IPS DF 6.9 (cell line): Measurements from ENCODE around the gene BTBD16.

ENCODE experiments used
- DNase-seq: peaks from one replicate; pipeline ENCODE4 v3.0.0-alpha.2; 2013; ENCODE audit warnings: low read depth, low spot score
- H3K27ac ChIP-seq: one replicate; pipeline ENCODE4 v1.5.1; 2013; ENCODE audit warnings: low read length, control low read depth
- H3K27me3 ChIP-seq: 2 replicates; pipeline ENCODE4 v1.6.1; 2013; ENCODE audit warnings: mild to moderate bottlenecking, low read length; ENCODE audit not compliant: control insufficient read depth, insufficient read depth
- H3K36me3 ChIP-seq: 2 replicates; pipeline ENCODE4 v1.6.1; 2013; ENCODE audit warnings: low read length; ENCODE audit not compliant: control insufficient read depth, insufficient read depth
- H3K4me1 ChIP-seq: 2 replicates; pipeline ENCODE4 v1.6.1; 2013; ENCODE audit warnings: low read length; ENCODE audit not compliant: control insufficient read depth, insufficient read depth
- H3K4me3 ChIP-seq: 2 replicates; pipeline ENCODE4 v1.5.1; 2013; ENCODE audit warnings: mild to moderate bottlenecking, low read length
- H3K9me3 ChIP-seq: 2 replicates; pipeline ENCODE4 v1.6.1; 2013; ENCODE audit warnings: low read length, inconsistent platforms; ENCODE audit not compliant: control insufficient read depth, insufficient read depth
- WGBS: extraction: QIAGEN DNeasy Blood & Tissue Kit; methylation state at CpG from one replicate; pipeline ENCODE4 v1.1.7; 2013; ENCODE audit warnings: mixed read lengths, missing lambda C conversion rate; ENCODE audit not compliant: insufficient read length, insufficient coverage; 5-methylcytosine and 5-hydroxymethylcytosine counted together

BTBD16 gene

DNA sequence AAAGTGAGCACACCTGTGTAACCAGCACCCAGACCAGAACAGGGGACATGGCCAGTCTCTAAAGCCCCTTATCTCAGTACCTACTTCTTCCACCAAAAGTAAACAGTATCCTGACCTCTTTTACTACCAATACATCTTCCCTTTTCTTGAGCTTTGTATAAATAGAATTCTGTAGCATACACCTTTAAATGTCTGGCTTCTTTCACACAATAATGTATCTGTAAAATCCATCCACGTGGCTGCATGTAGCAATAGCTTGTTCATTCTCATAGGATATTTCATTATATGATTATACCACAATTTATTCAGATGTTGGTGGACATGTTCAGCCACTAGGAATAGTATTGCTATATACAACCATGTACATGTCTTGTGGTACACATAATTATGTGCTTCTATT lies 40.6 kb downstream of the BTBD16 start:
- no peak overlapping the region for H3K4me3 ChIP-seq
- H3K36me3 ChIP-seq: no peaks in the 10 kb centered on the region
- no peaks in the 10 kb centered on the region for H3K4me1 ChIP-seq
- H3K9me3 ChIP-seq: no peaks in the 10 kb centered on the region
- WGBS: no CpG with 5 or more reads among the region's 1 CpG
- no peaks in the 10 kb centered on the region for H3K27me3 ChIP-seq
- H3K27ac ChIP-seq: no peak overlapping the region
- DNase-seq: no peak

GRCh38 chr10:122316224-122316884 lies 45.3 kb downstream of the BTBD16 start:
- H3K27ac ChIP-seq: no peak overlapping the region
- H3K4me1 ChIP-seq: no peaks in the 10 kb centered on the region
- no peaks in the 10 kb centered on the region for H3K9me3 ChIP-seq
- H3K4me3 ChIP-seq: no peak overlapping the region
- no peak for DNase-seq
- H3K27me3 ChIP-seq: no peaks in the 10 kb centered on the region
- WGBS: no CpG with 5 or more reads among the region's 12 CpGs
- H3K36me3 ChIP-seq: no peaks in the 10 kb centered on the region

GRCh38 chr10:122321960-122322359 lies 50.9 kb downstream of the BTBD16 start:
- H3K9me3 ChIP-seq: no peaks in the 10 kb centered on the region; the same call in 1 of the 2 replicates
- H3K4me3 ChIP-seq: no peak overlapping the region
- H3K4me1 ChIP-seq: no peaks in the 10 kb centered on the region
- no peaks in the 10 kb centered on the region for H3K36me3 ChIP-seq
- H3K27ac ChIP-seq: no peak overlapping the region
- H3K27me3 ChIP-seq: no peaks in the 10 kb centered on the region
- WGBS: no CpG with 5 or more reads among the region's 4 CpGs
- DNase-seq: no peak

GRCh38 chr10:122323189-122323588 lies 52.1 kb downstream of the BTBD16 start:
- Histone ChIP-seq H3K4me3 (no peak overlapping the region), H3K4me1 (no peaks in the 10 kb centered on the region), H3K27ac (no peak overlapping the region), H3K9me3 (no peaks in the 10 kb centered on the region; the same call in 1 of the 2 replicates), H3K27me3 (no peaks in the 10 kb centered on the region), H3K36me3 (no peaks in the 10 kb centered on the region)
- no peak for DNase-seq
- no CpG with 5 or more reads among the region's 1 CpG for WGBS

- H3K4me1 ChIP-seq: no peaks in the 10 kb centered on the region
- H3K36me3 ChIP-seq: no peaks in the 10 kb centered on the region
- H3K27ac ChIP-seq: no peak overlapping the region
- no peaks in the 10 kb centered on the region; the same call in 1 of the 2 replicates for H3K9me3 ChIP-seq
- H3K27me3 ChIP-seq: no peaks in the 10 kb centered on the region
- WGBS: no CpG with 5 or more reads among the region's 5 CpGs
- DNase-seq: no peak
- H3K4me3 ChIP-seq: no peak overlapping the region
Observed at GRCh38 chr10:122323941-122324675, 53.0 kb downstream of the BTBD16 start.

DNA sequence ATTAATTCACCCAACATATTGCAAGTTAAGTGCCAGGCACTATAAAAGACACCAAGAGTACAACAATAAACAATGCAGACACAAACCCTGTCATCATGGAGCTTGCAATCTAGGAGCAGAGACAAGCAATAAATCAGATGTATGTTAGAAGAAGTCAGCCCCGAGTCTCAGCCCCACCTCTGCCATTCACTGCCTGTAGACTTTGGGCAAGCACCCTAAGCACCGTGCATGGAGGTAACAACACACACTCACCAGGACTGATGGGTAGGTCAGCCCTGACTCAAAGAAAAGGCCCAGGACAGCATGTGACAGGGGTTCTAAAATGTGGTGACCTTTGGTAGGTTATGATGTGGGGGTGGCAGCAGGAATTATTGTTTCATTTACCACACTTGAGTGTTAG lies 54.1 kb downstream of the BTBD16 start:
- Histone ChIP-seq H3K36me3 (no peaks in the 10 kb centered on the region), H3K27ac (no peak overlapping the region), H3K4me1 (no peaks in the 10 kb centered on the region), H3K9me3 (no peaks in the 10 kb centered on the region; the same call in 1 of the 2 replicates), H3K27me3 (no peaks in the 10 kb centered on the region), H3K4me3 (no peak overlapping the region)
- DNase-seq: no peak
- WGBS: no CpG with 5 or more reads among the region's 2 CpGs

DNA sequence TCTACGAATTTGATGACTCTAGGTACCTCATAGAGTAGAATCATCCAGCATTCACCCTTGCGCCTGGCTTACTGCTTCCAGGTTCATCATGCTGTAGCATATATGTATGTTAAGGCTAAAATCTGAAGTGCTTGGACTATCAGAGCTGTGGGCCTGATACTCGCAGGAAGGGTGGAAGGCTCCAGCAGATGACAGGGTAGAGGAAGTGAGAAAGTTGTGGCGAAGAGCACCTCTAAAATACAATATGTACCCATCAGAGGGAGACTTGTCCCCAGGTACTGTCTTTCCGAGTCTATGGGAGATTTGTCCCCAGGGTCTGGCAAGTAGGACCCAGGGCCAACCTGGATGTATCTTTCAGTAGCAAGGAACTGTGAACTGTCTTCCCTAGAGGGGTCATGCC lies 55.3 kb downstream of the BTBD16 start:
- no CpG with 5 or more reads among the region's 5 CpGs for WGBS
- no peak for DNase-seq
- H3K27me3 ChIP-seq: no peaks in the 10 kb centered on the region
- no peak overlapping the region for H3K27ac ChIP-seq
- H3K9me3 ChIP-seq: no peaks in the 10 kb centered on the region; the same call in 1 of the 2 replicates
- no peak overlapping the region for H3K4me3 ChIP-seq
- no peaks in the 10 kb centered on the region for H3K4me1 ChIP-seq
- H3K36me3 ChIP-seq: no peaks in the 10 kb centered on the region

DNA sequence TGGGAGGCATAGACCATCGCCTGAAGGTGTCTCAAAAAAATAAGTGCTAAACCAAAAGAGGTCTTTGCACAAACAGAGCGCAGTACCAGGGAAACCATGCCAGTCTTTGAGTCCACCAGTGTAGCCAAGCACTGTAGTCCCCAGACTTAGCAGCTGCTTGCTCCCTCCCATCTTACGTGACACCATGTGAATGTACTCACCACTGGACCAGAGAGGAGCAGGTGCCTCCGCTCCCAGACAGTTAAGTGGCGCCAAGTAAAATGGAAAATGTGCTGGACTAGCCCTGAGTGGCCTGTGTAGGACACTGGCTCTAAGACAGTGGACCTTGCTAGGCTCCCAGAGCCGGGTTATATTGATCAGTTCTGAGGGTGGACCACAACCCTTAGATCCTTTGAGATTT lies 55.7 kb downstream of the BTBD16 start:
- no peaks in the 10 kb centered on the region for H3K36me3 ChIP-seq
- no CpG with 5 or more reads among the region's 6 CpGs for WGBS
- peaks cover 1% of the 10 kb centered on the region; the same call in 1 of the 2 replicates for H3K4me1 ChIP-seq
- no peak overlapping the region for H3K27ac ChIP-seq
- no peak for DNase-seq
- H3K27me3 ChIP-seq: no peaks in the 10 kb centered on the region
- H3K4me3 ChIP-seq: no peak overlapping the region
- H3K9me3 ChIP-seq: no peaks in the 10 kb centered on the region; the same call in 1 of the 2 replicates

DNA sequence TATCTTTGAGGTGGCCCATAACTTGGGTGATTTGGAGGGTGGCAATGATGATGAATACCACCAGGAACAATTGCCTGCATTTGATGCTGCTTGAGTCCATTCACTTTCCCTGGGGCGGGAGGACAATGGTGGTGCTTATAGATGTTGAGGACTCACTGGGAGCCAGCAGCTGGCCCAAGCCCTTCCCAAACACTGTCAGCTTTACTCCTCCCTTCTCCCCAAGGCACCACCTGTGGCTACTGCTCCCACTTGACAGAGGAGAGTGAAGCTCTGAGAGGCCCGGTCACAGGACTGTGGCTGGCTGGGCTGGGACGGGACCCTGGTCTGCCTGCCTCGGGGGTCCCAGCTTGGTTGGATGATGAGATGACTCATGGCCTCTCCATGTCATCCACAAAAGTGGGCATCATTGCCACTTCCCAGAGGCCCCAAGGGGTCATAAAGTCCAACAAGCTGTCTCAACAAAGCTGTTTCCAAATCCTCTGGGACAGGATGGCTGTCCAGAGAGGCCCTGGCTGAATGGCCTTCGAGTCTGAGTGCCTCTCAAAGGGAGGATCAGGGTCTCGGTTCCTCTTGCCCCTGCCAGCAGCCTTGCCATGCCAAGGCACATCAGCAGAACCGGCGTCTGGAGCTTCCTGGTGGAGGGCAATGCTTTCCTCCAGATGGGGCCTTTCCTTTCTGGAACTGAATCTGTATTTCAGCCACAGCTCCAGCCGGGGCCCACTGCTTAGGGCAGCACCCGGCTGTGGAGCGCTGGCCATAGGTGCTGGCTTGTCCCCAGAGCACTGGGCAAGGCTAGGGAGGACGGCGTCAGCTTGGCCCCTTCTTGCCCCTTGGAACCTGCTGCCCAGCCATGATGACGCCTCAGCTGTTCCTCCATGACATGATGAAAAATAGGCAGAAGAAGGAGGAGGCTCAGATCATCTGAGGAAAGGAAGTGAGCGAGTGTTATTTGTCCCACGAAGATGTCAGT lies 56.4 kb downstream of the BTBD16 start:
- Histone ChIP-seq H3K9me3 (no peaks in the 10 kb centered on the region), H3K27ac (no peak overlapping the region), H3K4me3 (no peak overlapping the region), H3K4me1 (peaks cover 1% of the 10 kb centered on the region; the same call in 1 of the 2 replicates), H3K27me3 (no peaks in the 10 kb centered on the region), H3K36me3 (no peaks in the 10 kb centered on the region)
- no peak for DNase-seq
- WGBS: no CpG with 5 or more reads among the region's 16 CpGs

GRCh38 chr10:122328676-122329075 lies 57.6 kb downstream of the BTBD16 start:
- no CpG with 5 or more reads among the region's 9 CpGs for WGBS
- Histone ChIP-seq H3K27ac (no peak overlapping the region), H3K27me3 (no peaks in the 10 kb centered on the region), H3K36me3 (no peaks in the 10 kb centered on the region), H3K9me3 (no peaks in the 10 kb centered on the region), H3K4me1 (peaks cover 1% of the 10 kb centered on the region; the same call in 1 of the 2 replicates), H3K4me3 (no peak overlapping the region)
- DNase-seq: no peak
